GM12878 (cell line): ENCODE data around the gene GPR34. TPM values are rescaled to one million over a fixed set of nuclear protein-coding genes. Genes with fewer than 3 reads are reported as not detected.

Source experiments
- BHLHE40 ChIP-seq, 2 experiments: fragments of 450-650 bp in 1 of 2; IDR thresholded peaks; 2 replicates each; pipeline ENCODE4 v1.6.1; 2011 to 2017; ENCODE audit warnings: low read depth in 2 of 2, borderline replicate concordance in 1 of 2, improper control_type of control experiment in 1 of 2, low read length in 1 of 2, mild to moderate bottlenecking in 1 of 2
- CHD1 ChIP-seq: IDR thresholded peaks from 2 replicates; pipeline ENCODE4 v1.6.1; 2012; ENCODE audit warnings: low read depth, low read length, improper control_type of control experiment
- IKZF2 ChIP-seq, 2 experiments: fragments of 450-650 bp; IDR thresholded peaks; 2 replicates each; pipeline ENCODE4 v1.6.1; 2017; ENCODE audit warnings: mild to moderate bottlenecking in 2 of 2, moderate library complexity in 2 of 2
- MTA2 ChIP-seq: fragments of 450-650 bp; IDR thresholded peaks from 2 replicates; pipeline ENCODE4 v1.6.1; 2016; ENCODE audit warnings: low read depth, mild to moderate bottlenecking, moderate library complexity
- MYB ChIP-seq: fragments of 150-350 bp; IDR thresholded peaks from 2 replicates; pipeline ENCODE4 v1.6.1; 2014; ENCODE audit warnings: mild to moderate bottlenecking, low read depth, low read length, borderline replicate concordance
- POLR2A ChIP-seq: IDR thresholded peaks from 2 replicates; pipeline ENCODE4 v1.6.1; 2011; ENCODE audit warnings: low read depth, mild to moderate bottlenecking, low read length
- POLR2AphosphoS2 ChIP-seq: IDR thresholded peaks from 2 replicates; pipeline ENCODE4 v1.6.1; 2011; ENCODE audit warnings: low read depth, mild to moderate bottlenecking, low read length, improper control_type of control experiment, moderate library complexity
- RAD21 ChIP-seq: IDR thresholded peaks from 2 replicates; pipeline ENCODE4 v1.6.1; 2011; ENCODE audit warnings: mild to moderate bottlenecking, low read depth, low read length, moderate library complexity; ENCODE audit not compliant: insufficient read depth
- STAT3 ChIP-seq: IDR thresholded peaks from 2 replicates; pipeline ENCODE4 v1.6.1; 2011; ENCODE audit warnings: low read depth, low read length, improper control_type of control experiment
- YBX1 ChIP-seq: fragments of 450-650 bp; IDR thresholded peaks from 2 replicates; pipeline ENCODE4 v1.6.1; 2016; ENCODE audit warnings: antibody characterized with exemption
- polyA plus RNA-seq, 11 experiments: library from polyadenylated mRNA; depleted of rRNA in 4 of 11; unstranded in 6 of 11; stranded (reverse) in 5 of 11; fragments of >200 nt; fragmentation: Nextera tagmentation in 4 of 11; fragmentation: Illumina TruSeq in 1 of 11; extraction: Ambion mirVana in 4 of 11; extraction: Trizol in 1 of 11; gene quantifications; 1 replicate in 1 of 11; 2 replicates in 10 of 11; pipeline versions ENCODE4 v1.2.1 to v1.2.3, GENCODE V29; 2011 to 2016; ENCODE audit warnings: inconsistent platforms in 2 of 11, missing spikeins in 2 of 11, low read depth in 1 of 11
- total RNA-seq, 4 experiments: library from RNA; depleted of rRNA in 3 of 4; stranded (reverse); fragments of >200 nt in 3 of 4; fragmentation: Illumina TruSeq in 1 of 4; extraction: Trizol in 1 of 4; gene quantifications; 2 replicates each; pipeline versions ENCODE4 v1.2.1 to v1.2.3, GENCODE V29; 2013 to 2021
- TF ChIP-seq, protein P1 (sequence below): fragments of 450-650 bp; IDR thresholded peaks from 2 replicates; pipeline ENCODE4 v1.6.1; 2017; ENCODE audit warnings: mild to moderate bottlenecking, moderate library complexity
- TF ChIP-seq, protein P2 (sequence below): fragments of 450-650 bp; formaldehyde crosslinking; IDR thresholded peaks from 2 replicates; pipeline ENCODE4 v1.4.0; 2020; ENCODE audit warnings: mild to moderate bottlenecking, moderate library complexity
- TF ChIP-seq, protein P3 (sequence below): IDR thresholded peaks from 2 replicates; pipeline ENCODE4 v1.6.1; 2012; ENCODE audit warnings: low read depth, low read length, improper control_type of control experiment
- TF ChIP-seq, protein P4 (sequence below): IDR thresholded peaks from 2 replicates; pipeline ENCODE4 v1.6.1; 2012; ENCODE audit warnings: low read depth, low read length, improper control_type of control experiment
- TF ChIP-seq, protein P5 (sequence below): IDR thresholded peaks from 2 replicates; pipeline ENCODE4 v1.6.1; 2011; ENCODE audit warnings: borderline replicate concordance, low read depth, mild to moderate bottlenecking, moderate library complexity, low read length; ENCODE audit not compliant: insufficient read depth, poor library complexity, severe bottlenecking
- TF ChIP-seq, protein P6 (sequence below): fragments of 450-650 bp; IDR thresholded peaks from 2 replicates; pipeline ENCODE4 v1.6.1; 2018; ENCODE audit warnings: mild to moderate bottlenecking, low read depth, moderate library complexity; ENCODE audit not compliant: partially characterized antibody

Gene GPR34
- total and polyA plus RNA-seq, 10 of the 15 experiments (the other 5 are each of a cell fraction or from before 2014, with no cell fraction given) = 0.12 to 0.84 (median 0.28) TPM; not detected in 1

DNA sequence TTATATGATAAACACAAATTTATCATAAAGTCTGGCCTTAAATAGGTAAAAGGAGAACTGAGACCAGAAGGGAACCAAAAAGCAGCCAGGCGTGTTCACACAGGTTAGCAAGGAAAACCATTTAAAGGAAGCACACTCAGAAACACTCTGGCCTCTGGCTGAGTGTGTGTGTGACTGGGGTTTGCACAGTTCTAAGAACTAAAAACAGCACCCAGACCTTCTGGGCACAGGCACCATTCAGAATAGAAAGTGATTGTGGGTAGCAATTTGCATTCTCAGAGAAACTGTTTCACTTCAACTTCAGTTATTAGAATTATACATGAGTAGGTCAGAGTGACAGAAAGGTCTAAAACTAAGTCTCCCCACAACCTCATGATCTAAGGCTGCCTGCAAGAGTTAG, 45.2 kb downstream of the GPR34 start (continued):
- TF ChIP-seq, protein P1, sequence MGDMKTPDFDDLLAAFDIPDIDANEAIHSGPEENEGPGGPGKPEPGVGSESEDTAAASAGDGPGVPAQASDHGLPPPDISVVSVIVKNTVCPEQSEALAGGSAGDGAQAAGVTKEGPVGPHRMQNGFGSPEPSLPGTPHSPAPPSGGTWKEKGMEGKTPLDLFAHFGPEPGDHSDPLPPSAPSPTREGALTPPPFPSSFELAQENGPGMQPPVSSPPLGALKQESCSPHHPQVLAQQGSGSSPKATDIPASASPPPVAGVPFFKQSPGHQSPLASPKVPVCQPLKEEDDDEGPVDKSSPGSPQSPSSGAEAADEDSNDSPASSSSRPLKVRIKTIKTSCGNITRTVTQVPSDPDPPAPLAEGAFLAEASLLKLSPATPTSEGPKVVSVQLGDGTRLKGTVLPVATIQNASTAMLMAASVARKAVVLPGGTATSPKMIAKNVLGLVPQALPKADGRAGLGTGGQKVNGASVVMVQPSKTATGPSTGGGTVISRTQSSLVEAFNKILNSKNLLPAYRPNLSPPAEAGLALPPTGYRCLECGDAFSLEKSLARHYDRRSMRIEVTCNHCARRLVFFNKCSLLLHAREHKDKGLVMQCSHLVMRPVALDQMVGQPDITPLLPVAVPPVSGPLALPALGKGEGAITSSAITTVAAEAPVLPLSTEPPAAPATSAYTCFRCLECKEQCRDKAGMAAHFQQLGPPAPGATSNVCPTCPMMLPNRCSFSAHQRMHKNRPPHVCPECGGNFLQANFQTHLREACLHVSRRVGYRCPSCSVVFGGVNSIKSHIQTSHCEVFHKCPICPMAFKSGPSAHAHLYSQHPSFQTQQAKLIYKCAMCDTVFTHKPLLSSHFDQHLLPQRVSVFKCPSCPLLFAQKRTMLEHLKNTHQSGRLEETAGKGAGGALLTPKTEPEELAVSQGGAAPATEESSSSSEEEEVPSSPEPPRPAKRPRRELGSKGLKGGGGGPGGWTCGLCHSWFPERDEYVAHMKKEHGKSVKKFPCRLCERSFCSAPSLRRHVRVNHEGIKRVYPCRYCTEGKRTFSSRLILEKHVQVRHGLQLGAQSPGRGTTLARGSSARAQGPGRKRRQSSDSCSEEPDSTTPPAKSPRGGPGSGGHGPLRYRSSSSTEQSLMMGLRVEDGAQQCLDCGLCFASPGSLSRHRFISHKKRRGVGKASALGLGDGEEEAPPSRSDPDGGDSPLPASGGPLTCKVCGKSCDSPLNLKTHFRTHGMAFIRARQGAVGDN = no peak
- TF ChIP-seq POLR2AphosphoS2 (no peak), MTA2 (peak; percentile 87), POLR2A (no peak), RAD21 (no peak; the same call in 1 of the 2 replicates), IKZF2 (IDR thresholded peaks at IDR 0.05) (peak; percentile 93 to 94), STAT3 (no peak), YBX1 (no peak), CHD1 (no peak), BHLHE40 (IDR thresholded peaks at IDR 0.05; ENCODE audit: borderline replicate concordance in 1 of 2, low read depth in 2 of 2, low read length in 1 of 2) (peak; percentile 83 to 84), MYB (no peak)
- TF ChIP-seq, protein P2, sequence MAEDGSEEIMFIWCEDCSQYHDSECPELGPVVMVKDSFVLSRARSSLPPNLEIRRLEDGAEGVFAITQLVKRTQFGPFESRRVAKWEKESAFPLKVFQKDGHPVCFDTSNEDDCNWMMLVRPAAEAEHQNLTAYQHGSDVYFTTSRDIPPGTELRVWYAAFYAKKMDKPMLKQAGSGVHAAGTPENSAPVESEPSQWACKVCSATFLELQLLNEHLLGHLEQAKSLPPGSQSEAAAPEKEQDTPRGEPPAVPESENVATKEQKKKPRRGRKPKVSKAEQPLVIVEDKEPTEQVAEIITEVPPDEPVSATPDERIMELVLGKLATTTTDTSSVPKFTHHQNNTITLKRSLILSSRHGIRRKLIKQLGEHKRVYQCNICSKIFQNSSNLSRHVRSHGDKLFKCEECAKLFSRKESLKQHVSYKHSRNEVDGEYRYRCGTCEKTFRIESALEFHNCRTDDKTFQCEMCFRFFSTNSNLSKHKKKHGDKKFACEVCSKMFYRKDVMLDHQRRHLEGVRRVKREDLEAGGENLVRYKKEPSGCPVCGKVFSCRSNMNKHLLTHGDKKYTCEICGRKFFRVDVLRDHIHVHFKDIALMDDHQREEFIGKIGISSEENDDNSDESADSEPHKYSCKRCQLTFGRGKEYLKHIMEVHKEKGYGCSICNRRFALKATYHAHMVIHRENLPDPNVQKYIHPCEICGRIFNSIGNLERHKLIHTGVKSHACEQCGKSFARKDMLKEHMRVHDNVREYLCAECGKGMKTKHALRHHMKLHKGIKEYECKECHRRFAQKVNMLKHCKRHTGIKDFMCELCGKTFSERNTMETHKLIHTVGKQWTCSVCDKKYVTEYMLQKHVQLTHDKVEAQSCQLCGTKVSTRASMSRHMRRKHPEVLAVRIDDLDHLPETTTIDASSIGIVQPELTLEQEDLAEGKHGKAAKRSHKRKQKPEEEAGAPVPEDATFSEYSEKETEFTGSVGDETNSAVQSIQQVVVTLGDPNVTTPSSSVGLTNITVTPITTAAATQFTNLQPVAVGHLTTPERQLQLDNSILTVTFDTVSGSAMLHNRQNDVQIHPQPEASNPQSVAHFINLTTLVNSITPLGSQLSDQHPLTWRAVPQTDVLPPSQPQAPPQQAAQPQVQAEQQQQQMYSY (CRISPR knock-in tag) = no peak
- TF ChIP-seq, protein P3, sequence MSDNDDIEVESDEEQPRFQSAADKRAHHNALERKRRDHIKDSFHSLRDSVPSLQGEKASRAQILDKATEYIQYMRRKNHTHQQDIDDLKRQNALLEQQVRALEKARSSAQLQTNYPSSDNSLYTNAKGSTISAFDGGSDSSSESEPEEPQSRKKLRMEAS = no peak
- TF ChIP-seq, protein P4, sequence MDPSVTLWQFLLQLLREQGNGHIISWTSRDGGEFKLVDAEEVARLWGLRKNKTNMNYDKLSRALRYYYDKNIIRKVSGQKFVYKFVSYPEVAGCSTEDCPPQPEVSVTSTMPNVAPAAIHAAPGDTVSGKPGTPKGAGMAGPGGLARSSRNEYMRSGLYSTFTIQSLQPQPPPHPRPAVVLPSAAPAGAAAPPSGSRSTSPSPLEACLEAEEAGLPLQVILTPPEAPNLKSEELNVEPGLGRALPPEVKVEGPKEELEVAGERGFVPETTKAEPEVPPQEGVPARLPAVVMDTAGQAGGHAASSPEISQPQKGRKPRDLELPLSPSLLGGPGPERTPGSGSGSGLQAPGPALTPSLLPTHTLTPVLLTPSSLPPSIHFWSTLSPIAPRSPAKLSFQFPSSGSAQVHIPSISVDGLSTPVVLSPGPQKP = no peak
- TF ChIP-seq, protein P5, sequence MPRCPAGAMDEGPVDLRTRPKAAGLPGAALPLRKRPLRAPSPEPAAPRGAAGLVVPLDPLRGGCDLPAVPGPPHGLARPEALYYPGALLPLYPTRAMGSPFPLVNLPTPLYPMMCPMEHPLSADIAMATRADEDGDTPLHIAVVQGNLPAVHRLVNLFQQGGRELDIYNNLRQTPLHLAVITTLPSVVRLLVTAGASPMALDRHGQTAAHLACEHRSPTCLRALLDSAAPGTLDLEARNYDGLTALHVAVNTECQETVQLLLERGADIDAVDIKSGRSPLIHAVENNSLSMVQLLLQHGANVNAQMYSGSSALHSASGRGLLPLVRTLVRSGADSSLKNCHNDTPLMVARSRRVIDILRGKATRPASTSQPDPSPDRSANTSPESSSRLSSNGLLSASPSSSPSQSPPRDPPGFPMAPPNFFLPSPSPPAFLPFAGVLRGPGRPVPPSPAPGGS = no peak
- TF ChIP-seq, protein P6, sequence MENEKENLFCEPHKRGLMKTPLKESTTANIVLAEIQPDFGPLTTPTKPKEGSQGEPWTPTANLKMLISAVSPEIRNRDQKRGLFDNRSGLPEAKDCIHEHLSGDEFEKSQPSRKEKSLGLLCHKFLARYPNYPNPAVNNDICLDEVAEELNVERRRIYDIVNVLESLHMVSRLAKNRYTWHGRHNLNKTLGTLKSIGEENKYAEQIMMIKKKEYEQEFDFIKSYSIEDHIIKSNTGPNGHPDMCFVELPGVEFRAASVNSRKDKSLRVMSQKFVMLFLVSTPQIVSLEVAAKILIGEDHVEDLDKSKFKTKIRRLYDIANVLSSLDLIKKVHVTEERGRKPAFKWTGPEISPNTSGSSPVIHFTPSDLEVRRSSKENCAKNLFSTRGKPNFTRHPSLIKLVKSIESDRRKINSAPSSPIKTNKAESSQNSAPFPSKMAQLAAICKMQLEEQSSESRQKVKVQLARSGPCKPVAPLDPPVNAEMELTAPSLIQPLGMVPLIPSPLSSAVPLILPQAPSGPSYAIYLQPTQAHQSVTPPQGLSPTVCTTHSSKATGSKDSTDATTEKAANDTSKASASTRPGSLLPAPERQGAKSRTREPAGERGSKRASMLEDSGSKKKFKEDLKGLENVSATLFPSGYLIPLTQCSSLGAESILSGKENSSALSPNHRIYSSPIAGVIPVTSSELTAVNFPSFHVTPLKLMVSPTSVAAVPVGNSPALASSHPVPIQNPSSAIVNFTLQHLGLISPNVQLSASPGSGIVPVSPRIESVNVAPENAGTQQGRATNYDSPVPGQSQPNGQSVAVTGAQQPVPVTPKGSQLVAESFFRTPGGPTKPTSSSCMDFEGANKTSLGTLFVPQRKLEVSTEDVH = no peak
